GM19043 (cell line): ENCODE measurements around the gene SLC25A14.

Source experiments
- ATAC-seq: cut with Tn5 transposase; IDR thresholded peaks from one replicate; pipeline ENCODE4 v1.9.1; 2021; ENCODE audit warnings: low read depth; ENCODE audit not compliant: unreplicated experiment

The SLC25A14 gene

DNA sequence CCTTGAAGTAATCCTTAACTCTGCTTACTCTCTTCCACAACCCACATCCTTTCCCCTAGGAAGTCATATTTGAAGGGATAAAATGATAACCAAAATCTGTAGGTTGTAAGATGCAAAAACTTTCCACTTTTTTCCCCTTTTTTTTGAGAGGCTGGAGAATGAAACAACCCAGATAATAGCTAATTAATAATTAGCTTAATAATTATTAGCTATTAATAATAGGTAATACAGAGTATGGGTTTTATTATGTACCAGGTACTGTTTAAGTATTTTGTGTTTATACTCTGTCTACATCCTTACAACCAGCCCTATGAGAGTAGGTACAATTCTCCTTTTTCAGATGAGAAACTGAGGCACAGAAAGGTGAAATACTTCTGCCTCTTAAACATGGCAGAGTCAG lies 36.4 kb downstream of the SLC25A14 start:
- no peak for ATAC-seq

GRCh38 chrX:130378024-130378669 lies 38.4 kb downstream of the SLC25A14 start:
- no peak for ATAC-seq

DNA sequence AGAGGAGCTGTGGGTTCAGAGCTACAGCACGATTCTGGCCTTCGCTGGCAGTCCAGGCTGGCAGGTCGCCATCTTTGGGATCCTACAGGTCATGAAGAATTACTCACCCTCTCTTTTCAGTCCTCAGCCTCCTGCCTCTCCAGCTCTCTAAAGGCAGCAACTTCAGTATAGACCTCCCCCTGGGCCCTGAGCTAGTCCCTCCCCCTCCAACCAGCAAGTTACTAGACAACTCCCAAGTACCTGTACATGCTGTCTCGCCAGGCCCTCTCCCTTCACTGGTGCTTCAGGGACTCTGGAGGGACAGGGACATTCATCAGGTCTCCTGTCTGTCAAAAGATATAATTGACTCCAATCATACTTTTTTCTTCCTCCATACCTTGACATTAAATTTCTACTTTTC lies 45.8 kb downstream of the SLC25A14 start, which contains the start of gene GPR119:
Gene GPR119 (minus strand): TSS at position 155 of the 400 bp plus-strand sequence. CDS start 227 bp downstream, outside the sequence.
- ATAC-seq, result no peak

DNA sequence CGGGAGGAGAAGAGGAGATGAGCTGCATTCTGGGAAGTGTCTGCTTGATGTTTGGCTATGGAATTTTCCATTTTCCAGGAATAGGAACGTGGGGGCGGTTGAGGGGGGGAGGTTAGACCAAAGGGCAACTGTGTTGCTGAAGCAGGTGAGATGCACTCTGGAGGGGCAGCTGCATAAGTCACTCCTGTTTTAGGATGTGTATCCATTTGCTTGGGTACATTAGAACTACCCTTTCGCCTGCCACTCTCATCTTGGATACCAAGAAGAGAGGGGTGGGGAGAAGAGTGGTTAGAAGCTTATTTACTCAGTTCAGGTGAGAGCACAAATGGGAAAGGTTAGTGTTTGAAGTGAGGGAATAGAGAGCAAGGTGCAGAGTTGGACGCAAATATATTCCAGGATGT lies 46.7 kb downstream of the SLC25A14 start:
- ATAC-seq, result no peak

DNA sequence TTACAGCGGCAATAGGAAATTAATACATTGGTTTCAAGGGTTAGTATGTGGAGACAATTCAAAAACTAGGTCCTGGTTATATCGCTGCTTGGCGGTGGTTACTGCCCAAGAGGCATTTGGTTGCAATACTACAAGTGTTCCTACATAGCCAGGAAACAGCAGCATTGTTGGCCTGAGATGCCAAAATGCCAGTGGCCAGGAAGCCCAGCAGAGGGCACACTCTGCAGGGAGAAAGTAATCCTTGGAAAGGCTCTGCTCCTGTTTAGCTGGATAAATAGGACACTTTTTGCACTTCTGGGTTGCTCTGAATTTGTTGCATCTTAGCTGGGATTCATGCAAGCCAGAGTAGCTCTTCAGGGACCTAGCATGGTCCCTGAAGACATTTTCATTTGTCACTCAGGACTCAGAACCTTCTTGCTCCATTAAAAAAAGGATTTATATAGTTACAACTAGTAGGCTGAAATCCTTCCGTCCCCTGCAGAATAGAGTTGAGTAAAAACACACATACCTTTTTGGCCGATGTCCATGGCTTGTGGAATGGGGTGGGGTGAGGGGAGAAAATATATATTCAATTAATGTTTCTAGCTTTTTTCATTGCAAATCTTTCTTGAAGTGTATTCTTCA lies 53.8 kb downstream of the SLC25A14 start:
- no peak for ATAC-seq

GRCh38 chrX:130395341-130395740 lies 55.6 kb downstream of the SLC25A14 start:
- no peak for ATAC-seq

DNA sequence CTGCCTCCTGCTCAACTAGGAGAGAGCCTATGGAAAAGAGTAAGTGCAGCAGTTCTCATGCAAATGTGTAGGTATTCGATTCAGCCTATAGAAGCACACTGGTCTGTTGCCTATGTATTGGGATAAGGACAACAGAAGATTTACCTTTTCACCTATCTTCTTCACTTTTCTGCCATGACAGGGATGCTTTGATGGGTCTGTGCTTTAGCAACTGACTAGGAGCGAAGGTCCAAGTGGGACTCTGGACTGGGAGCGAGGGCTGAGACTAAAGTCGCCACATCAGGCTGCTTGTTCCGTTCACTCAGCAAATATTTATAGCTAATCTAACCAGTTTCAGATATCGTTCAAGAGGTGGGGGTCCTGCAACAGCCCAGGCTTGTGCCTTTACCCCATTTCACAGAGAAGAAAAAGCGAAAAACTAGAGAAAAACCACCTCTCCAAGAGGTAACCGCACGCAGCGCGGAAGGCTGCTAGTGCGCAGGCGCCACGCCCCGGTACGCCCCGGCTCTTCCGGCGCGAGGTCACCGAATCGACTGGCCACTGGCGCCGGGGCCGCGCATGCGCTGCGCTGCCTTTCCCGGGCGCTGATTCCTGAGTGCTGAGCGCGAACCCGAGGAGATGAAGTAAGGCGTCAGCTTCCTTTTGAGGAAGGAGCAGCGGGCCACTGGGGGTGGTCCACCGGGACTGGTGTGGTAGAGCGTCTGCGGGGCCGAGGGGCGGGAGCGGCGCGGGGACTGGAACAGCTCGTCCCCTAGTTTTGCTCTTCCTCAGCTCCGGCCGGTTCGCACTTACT lies 61.9 kb downstream of the SLC25A14 start, which contains the start of gene RBMX2:
Gene RBMX2 (plus strand): TSS at position 573 of the 793 bp plus-strand sequence. CDS start 46 bp downstream, at position 619.
- peak; percentile 97 for ATAC-seq

DNA sequence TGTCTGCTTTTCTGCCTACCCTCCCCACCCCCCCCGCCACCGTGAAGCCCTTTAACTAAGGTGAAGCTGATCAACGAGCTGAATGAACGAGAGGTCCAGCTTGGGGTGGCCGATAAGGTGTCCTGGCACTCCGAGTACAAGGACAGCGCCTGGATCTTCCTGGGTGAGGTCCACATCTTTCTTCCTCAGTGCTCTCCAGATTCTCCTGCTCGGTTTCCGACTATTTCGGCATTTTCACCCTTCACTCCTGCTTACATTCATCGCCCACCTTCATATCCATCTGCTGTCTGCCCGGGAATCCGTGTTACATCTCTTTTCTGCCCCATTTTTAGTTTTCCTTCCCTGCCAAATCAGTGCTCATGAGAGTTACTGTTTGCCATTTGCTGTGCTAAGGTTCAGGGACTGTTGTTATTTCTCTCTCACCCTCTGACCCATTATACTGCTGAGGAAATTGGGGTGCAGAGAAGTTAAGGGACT lies 62.5 kb downstream of the SLC25A14 start:
- peak; percentile 5 for ATAC-seq

DNA sequence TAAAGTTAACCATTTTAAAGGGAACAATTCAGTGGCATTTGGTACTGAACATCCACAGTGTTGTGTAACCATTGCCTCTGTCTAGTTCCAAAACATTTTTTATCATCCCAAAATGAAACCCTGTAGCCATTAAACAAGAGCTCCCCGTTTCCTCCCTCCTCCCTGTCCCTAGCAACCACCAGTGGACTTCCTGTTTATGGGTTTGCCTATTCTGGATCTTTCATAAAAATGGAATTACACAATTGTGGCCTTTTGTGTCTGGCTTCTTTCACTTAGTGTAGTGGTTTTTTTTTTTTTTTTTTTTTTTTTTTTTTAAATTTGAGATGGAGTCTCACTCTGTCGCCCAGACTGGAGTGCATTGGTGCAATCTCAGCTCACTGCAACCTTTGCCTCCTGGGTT lies 73.7 kb downstream of the SLC25A14 start:
- no peak for ATAC-seq

GRCh38 chrX:130414800-130415199 lies 75.1 kb downstream of the SLC25A14 start:
- ATAC-seq, result no peak

- ATAC-seq, result no peak
Observed at GRCh38 chrX:130415201-130415600, 75.5 kb downstream of the SLC25A14 start.

GRCh38 chrX:130416785-130417184 lies 77.1 kb downstream of the SLC25A14 start:
- ATAC-seq, result no peak

GRCh38 chrX:130418066-130418465 lies 78.3 kb downstream of the SLC25A14 start:
- ATAC-seq, result peak; percentile 37

- peak; percentile 54 for ATAC-seq
Observed at GRCh38 chrX:130418740-130419139, 79.0 kb downstream of the SLC25A14 start.

GRCh38 chrX:130419263-130419662 lies 79.5 kb downstream of the SLC25A14 start:
- peak; percentile 44 for ATAC-seq
